ENCODE data around the gene BTN3A1.

GRCh38 chr6:26379292-26379691 lies 22.8 kb upstream of the BTN3A1 start:
- TF ChIP-seq POLR2A (IDR thresholded peaks at IDR 0.05; ENCODE audit: low read depth, low read length) (no peak), TAF1 (IDR thresholded peaks at IDR 0.05; ENCODE audit: low read depth, low read length) (no peak), POLR2AphosphoS5 (IDR thresholded peaks at IDR 0.05; ENCODE audit: low read depth, low read length) (no peak), SPI1 (IDR thresholded peaks at IDR 0.05; ENCODE audit: low read depth, low read length) (no peak), POU2F2 (IDR thresholded peaks at IDR 0.05; ENCODE audit: low read depth, low read length) (no peak), PAX5 (IDR thresholded peaks at IDR 0.05; ENCODE audit: insufficient read depth, low read length, severe bottlenecking) (no peak)
